Karpas-422 (cell line): Measurements from ENCODE around the gene PI4KB. TPM values are rescaled to one million over a fixed set of nuclear protein-coding genes. Genes with fewer than 3 reads are reported as not detected.
"Not testable (repeated sequence)": the region's sequence is repeated elsewhere in the genome, so short reads cannot be mapped to it uniquely, and the experiment has no call there.

Experiments
- DNase-seq: peaks from one replicate; pipeline ENCODE4 v3.0.0-alpha.2; 2015
- H2AFZ ChIP-seq: fragments of 200-600 bp; sonication (generic); 2 replicates; pipeline ENCODE4 v1.6.1; 2014; ENCODE audit warnings: antibody characterized with exemption, low read length, mixed read lengths
- H3K27ac ChIP-seq: fragments of 200-600 bp; sonication (generic); 2 replicates; pipeline ENCODE4 v1.5.1; 2014; ENCODE audit warnings: mild to moderate bottlenecking, low read length, moderate library complexity
- H3K27me3 ChIP-seq: fragments of 200-600 bp; sonication (generic); 2 replicates; pipeline ENCODE4 v1.6.1; 2014; ENCODE audit warnings: low read length, mixed read lengths
- H3K36me3 ChIP-seq: fragments of 200-600 bp; sonication (generic); 2 replicates; pipeline ENCODE4 v1.6.1; 2014; ENCODE audit warnings: low read length, mixed read lengths; ENCODE audit not compliant: insufficient read depth
- H3K4me1 ChIP-seq: fragments of 200-600 bp; sonication (generic); 2 replicates; pipeline ENCODE4 v1.6.1; 2014; ENCODE audit warnings: mild to moderate bottlenecking, low read length, mixed read lengths
- H3K4me2 ChIP-seq: fragments of 200-600 bp; sonication (generic); 2 replicates; pipeline ENCODE4 v1.6.1; 2014; ENCODE audit warnings: low read length, low read depth, mild to moderate bottlenecking; ENCODE audit not compliant: poor library complexity, severe bottlenecking
- H3K4me3 ChIP-seq: fragments of 200-600 bp; sonication (generic); 2 replicates; pipeline ENCODE4 v1.5.1; 2014; ENCODE audit warnings: mild to moderate bottlenecking, antibody characterized with exemption, low read length, mixed read lengths
- H3K79me2 ChIP-seq: fragments of 200-600 bp; sonication (generic); 2 replicates; pipeline ENCODE4 v1.6.1; 2014; ENCODE audit warnings: mild to moderate bottlenecking, low read length, mixed read lengths
- H3K9ac ChIP-seq: fragments of 200-600 bp; sonication (generic); 2 replicates; pipeline ENCODE4 v1.6.0; 2014; ENCODE audit warnings: low read length
- H3K9me2 ChIP-seq: fragments of 200-600 bp; sonication (generic), shearing (Covaris generic); replicated peaks from 2 replicates; pipeline ENCODE4 v1.6.0; 2014; ENCODE audit warnings: mild to moderate bottlenecking, low read length, moderate library complexity; ENCODE audit not compliant: insufficient read depth
- H3K9me3 ChIP-seq: fragments of 300-700, 200-600 bp; sonication (generic); 2 replicates; pipeline ENCODE4 v1.6.1; 2014; ENCODE audit warnings: low read length, mixed read lengths
- H4K20me1 ChIP-seq: fragments of 200-600 bp; sonication (generic); 2 replicates; pipeline ENCODE4 v1.6.1; 2014; ENCODE audit warnings: mild to moderate bottlenecking, antibody characterized with exemption, low read length, low read depth; ENCODE audit not compliant: insufficient read depth
- total RNA-seq: library from RNA; depleted of rRNA; stranded (reverse); fragments of >200 nt; shearing (Covaris generic); gene quantifications from 2 replicates; pipeline ENCODE4 v1.2.3, GENCODE V29; 2014; ENCODE audit warnings: low replicate concordance

PI4KB gene
- total RNA-seq, 1 experiment from 2014 or later: 29.4 TPM

DNA sequence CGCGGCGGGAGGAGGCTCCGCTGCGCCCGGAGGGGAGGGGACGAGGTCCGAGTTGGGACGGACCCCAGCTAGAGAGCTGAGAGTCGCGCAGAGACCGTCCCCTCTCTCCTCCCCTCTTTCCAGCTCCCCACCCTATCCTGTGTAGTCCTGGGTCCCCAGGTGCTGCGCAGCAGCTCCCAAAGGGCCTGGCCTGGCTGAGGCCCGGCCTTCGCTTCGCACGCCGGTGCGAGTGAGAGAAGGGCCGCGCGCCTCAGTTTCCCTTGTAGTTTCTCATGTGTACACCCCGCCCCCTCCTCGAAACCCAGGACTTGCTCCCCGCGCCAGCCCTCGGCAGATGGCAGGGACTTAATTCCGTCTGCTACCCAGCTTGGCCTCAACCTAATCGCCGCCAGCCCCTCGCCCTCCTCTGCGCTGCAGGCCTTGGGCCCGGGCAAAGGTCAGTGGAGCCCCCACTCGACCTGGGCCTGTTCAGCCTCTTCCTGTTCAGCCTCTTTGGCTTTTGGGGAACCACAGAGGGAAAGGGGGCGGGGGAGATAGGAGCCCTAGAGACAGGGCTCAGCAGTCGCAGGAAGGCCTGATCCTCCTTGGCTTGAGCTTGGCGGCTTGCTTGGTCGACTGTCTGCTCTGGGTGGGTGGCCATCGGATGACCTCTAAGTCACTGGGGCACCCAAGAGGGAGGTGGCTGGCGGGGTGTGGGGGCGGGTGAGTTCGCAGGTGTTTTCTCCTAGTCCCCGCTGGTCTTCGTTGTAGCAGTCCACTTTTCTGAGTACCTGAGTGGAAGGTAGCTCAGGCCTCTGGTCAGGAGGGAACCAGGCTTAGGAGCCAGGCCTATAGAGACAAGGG lies 44.1 kb downstream of the PI4KB start:
- Histone ChIP-seq H3K9ac (peak overlapping the region; percentile 99), H4K20me1 (peaks cover 8% of the 10 kb centered on the region; the same call in 1 of the 2 replicates), H3K27ac (peak overlapping the region; percentile 85), H3K4me1 (peaks cover 20% of the 10 kb centered on the region), H3K9me3 (no peaks in the 10 kb centered on the region), H3K27me3 (no peaks in the 10 kb centered on the region), H3K4me2 (peak overlapping the region; percentile 90), H3K36me3 (peaks cover 6% of the 10 kb centered on the region; the same call in 1 of the 2 replicates), H3K9me2 (no peaks in the 10 kb centered on the region), H3K79me2 (peaks cover 41% of the 10 kb centered on the region), H2AFZ (peak overlapping the region; percentile 33; the same call in 1 of the 2 replicates), H3K4me3 (peak overlapping the region; percentile 80)
- peak; percentile 71 for DNase-seq

DNA sequence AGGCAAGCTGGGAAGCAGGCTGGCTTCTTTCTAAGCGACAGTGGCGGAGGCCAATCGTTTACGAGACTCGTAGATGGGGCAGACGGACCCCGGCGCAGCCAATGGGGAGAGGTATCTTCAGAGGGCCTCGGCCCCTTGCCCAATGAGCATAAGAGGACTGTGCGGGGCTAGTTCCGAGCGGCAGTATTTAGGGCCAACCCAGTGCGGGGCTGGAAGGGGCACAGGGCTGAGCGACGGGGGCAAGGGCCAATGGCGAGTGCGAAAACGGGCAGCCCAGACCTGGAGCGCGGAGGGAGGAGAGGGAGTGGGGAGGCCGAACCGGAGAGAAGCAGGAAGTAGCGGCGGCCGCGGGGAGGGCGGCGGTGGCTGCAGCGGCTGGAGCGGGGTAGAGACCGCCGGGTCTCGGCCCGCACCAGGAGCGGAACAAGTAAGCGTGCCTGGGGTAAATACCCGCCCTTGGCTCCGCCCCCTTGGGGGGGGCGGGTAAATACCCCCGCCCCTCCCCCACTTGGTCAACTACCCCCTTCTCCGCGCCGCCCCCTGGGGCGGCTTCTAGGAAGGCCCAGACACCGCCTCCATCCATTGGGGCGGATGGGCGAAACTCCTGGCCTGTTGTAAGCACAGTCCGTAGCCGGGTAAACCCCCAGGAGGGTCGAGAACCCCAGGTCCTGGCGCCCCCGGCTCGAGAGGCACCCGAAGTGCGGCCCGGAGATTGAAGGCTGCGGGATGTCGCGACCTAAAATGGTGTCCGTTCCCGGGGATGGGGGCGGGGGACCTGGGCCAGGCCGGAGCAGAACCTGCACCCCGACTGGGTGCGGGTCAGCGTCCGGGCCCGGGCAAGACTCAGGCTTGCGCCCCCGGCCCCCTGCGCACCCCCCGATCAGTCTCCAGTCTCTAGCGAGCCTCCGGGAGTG lies 45.0 kb downstream of the PI4KB start, which contains the start of gene ZNF687:
Gene ZNF687, plus strand, starts transcription at position 331 of the 914 bp plus-strand sequence. CDS start 3,993 bp downstream, outside the sequence.
- Histone ChIP-seq H3K4me3 (peak within 1 kb of the TSS; percentile 80), H3K79me2 (peaks cover 38% of the 10 kb centered on the region), H3K9me3 (no peaks in the 10 kb centered on the region), H3K27me3 (no peaks in the 10 kb centered on the region), H3K9ac (peak within 1 kb of the TSS; percentile 99), H3K27ac (peak within 1 kb of the TSS; percentile 88), H3K4me2 (peak within 1 kb of the TSS; percentile 90), H3K4me1 (peaks cover 25% of the 10 kb centered on the region), H2AFZ (peak within 1 kb of the TSS; percentile 78; the same call in 1 of the 2 replicates), H4K20me1 (peaks cover 8% of the 10 kb centered on the region; the same call in 1 of the 2 replicates), H3K36me3 (peaks cover 4% of the 10 kb centered on the region; the same call in 1 of the 2 replicates), H3K9me2 (no peaks in the 10 kb centered on the region)
- DNase-seq: peak; percentile 100

DNA sequence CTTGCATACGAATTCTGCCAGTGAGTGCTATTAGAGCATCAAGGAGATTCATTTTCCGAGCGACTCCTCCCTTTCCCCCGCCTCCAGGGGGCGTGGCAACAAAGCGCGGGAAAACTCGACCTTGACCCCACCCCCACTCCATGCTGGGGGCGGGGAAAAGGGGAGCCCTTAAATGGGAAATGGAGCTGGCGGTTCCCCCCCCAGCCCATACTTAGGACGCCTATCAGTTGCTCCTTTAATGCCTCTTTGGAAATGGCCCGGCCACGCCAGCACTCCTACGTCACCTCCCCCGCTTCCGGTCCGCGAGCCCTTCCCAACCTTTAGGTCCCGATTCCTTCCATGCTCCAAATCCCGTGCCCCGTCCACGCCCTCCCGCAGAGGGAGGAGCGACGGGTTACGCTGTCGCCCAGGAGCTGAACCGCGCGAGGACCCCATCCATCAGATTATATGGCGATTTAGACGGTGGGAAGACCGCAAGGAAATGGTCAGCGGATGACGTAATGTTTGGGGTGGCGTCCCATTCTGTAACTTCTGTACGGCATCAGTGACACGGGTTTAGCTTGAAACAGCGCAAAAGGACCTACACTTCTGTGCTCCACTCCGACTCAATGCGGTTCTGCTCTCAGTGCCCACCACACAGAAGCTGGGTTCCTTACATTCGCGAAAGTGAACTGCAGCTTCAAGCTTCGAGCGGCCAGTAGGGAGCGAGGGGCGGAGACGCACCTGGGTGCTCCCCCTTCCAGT lies 45.8 kb downstream of the PI4KB start:
- no peaks in the 10 kb centered on the region for H3K27me3 ChIP-seq
- H3K4me3 ChIP-seq: peak overlapping the region; percentile 80
- H3K4me2 ChIP-seq: peak overlapping the region; percentile 79
- peak overlapping the region; percentile 78; the same call in 1 of the 2 replicates for H2AFZ ChIP-seq
- H4K20me1 ChIP-seq: peaks cover 8% of the 10 kb centered on the region; the same call in 1 of the 2 replicates
- H3K36me3 ChIP-seq: no peaks in the 10 kb centered on the region
- no peaks in the 10 kb centered on the region for H3K9me2 ChIP-seq
- H3K4me1 ChIP-seq: peaks cover 33% of the 10 kb centered on the region
- H3K9ac ChIP-seq: peak overlapping the region; percentile 79
- peaks cover 38% of the 10 kb centered on the region for H3K79me2 ChIP-seq
- peak; percentile 99 for DNase-seq
- no peaks in the 10 kb centered on the region for H3K9me3 ChIP-seq
- peak overlapping the region; percentile 88 for H3K27ac ChIP-seq

DNA sequence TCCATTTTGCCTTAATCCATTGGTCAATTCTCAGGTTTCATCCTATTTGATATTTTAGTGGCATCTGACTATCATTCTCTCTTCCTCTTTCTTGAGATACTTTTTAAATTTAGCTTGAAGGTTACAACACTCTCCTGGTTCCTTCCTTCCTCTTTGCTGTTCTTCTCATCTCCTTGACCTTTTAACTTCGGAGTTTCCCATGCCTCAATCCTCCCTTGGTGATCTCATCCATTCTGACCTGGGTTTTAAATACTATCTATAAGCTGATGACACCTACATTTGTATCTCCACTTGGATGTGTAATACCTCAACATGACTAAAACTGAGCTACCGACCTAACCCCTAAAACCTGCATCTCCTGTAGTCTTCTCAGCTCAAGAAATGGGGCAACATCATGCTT lies 50.0 kb downstream of the PI4KB start:
- Histone ChIP-seq H3K79me2 (no peaks in the 10 kb centered on the region), H3K27me3 (no peaks in the 10 kb centered on the region), H3K36me3 (no peaks in the 10 kb centered on the region), H4K20me1 (no peaks in the 10 kb centered on the region), H3K4me2 (peak overlapping the region; percentile 47), H3K9me3 (no peaks in the 10 kb centered on the region), H2AFZ (peak overlapping the region; percentile 81), H3K27ac (peak overlapping the region; percentile 70), H3K9ac (0 out of 2 replicates have a peak overlapping the region, but pooled peaks have one; percentile 10), H3K4me3 (peak overlapping the region; percentile 10; the same call in 1 of the 2 replicates), H3K9me2 (no peaks in the 10 kb centered on the region), H3K4me1 (peaks cover 18% of the 10 kb centered on the region)
- DNase-seq: peak; percentile 71

DNA sequence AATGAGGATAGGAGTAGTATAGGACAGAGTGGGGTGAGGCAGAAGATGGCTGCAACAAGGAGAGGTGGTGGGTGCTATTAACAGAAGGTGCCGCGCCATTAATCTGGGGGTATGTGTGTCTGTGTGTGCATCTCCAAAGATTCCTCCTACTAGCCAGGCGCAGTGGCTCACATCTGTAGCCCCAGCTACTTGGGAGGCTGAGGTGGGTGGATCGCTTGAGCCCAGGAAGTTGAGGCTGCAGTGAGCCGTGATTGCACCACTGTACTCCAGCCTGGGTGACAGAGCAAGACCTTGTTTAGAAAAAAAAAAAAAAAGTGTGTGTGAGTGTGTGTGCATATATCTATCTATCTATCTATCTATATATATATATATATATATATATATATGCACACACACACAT lies 51.9 kb downstream of the PI4KB start:
- H3K9ac ChIP-seq, H3K79me2 ChIP-seq, H3K9me2 ChIP-seq, H3K4me3 ChIP-seq, H3K4me2 ChIP-seq, H3K27me3 ChIP-seq, H3K9me3 ChIP-seq, H2AFZ ChIP-seq, DNase-seq, H3K27ac ChIP-seq, H4K20me1 ChIP-seq, H3K36me3 ChIP-seq: not testable (repeated sequence)
- peaks cover 13% of the 10 kb centered on the region for H3K4me1 ChIP-seq

DNA sequence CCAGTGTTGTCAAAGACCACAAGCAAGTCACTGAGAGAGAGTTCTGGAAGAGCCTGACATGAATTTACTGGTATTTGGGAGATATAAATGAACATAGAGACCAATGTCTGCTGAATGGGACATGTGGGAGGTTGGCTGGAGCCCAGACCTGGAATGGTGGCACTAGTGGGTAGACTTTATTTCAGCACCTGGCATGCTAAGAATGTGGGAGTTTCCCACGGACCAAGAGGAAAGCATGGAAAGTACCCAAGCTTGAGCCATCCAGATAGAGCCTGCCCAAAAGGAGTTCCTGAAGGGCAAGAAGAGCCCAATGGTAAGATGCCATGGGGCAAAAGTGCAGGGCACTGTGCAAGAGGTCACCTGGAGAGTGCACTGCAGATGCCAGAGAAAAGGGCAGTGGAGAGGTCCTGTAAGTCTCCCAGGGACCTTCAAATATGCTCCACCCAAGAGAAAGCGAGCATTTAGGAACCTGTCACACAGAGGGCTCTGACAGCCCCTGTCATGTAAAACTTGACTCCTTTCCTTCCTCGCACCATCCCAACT lies 53.2 kb downstream of the PI4KB start:
- Histone ChIP-seq H2AFZ (no peak overlapping the region), H3K4me2 (no peak overlapping the region), H3K36me3 (no peaks in the 10 kb centered on the region), H3K27ac (no peak overlapping the region), H3K9me2 (no peaks in the 10 kb centered on the region), H3K4me1 (peaks cover 13% of the 10 kb centered on the region), H3K4me3 (no peak overlapping the region), H3K9ac (no peak overlapping the region), H3K27me3 (no peaks in the 10 kb centered on the region), H3K79me2 (no peaks in the 10 kb centered on the region), H3K9me3 (no peaks in the 10 kb centered on the region), H4K20me1 (no peaks in the 10 kb centered on the region)
- no peak for DNase-seq

DNA sequence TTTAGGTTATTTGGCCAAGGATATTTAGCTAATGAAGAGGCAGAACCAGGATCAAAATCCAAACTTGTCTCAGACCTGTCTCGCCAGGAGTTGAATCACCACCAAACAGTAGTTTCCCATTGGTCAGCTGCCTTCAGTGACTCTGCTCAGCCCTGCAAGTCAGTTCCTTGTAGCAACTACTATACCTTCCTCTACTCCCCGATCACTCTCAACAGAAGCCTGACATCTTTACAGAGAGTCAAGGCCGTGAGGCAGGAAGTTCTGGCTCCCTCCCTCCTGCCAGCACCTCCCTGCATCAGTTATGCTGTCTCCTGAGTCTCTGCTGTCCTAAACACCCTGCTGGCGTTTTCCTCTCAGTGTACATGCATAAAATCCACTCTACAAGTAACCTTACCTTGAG lies 59.5 kb downstream of the PI4KB start:
- Histone ChIP-seq H3K4me3 (no peak overlapping the region), H3K4me2 (no peak overlapping the region), H3K9me3 (no peaks in the 10 kb centered on the region), H2AFZ (no peak overlapping the region), H3K9me2 (no peaks in the 10 kb centered on the region), H4K20me1 (no peaks in the 10 kb centered on the region), H3K9ac (no peak overlapping the region), H3K27ac (no peak overlapping the region), H3K4me1 (no peaks in the 10 kb centered on the region), H3K79me2 (no peaks in the 10 kb centered on the region), H3K36me3 (peaks cover 18% of the 10 kb centered on the region), H3K27me3 (no peaks in the 10 kb centered on the region)
- no peak for DNase-seq
